Left ventricle myocardium inferior (tissue), 1 donor: ENCODE data around the gene CD300A. TPM values are rescaled to one million over a fixed set of nuclear protein-coding genes. Genes with fewer than 3 reads are reported as not detected.
A peak's percentile ranks its signal among the peaks of the same experiment; 100 is the strongest.

Experiments used
- DNase-seq: peaks from one replicate; pipeline ENCODE4 v3.0.0-alpha.2; 2020
- H3K27ac ChIP-seq: fragments of 200-600 bp; replicated peaks from 2 replicates; pipeline ENCODE4 v1.8.0; 2021
- H3K27me3 ChIP-seq: fragments of 200-600 bp; 2 replicates; pipeline ENCODE4 v1.8.0; 2021; ENCODE audit warnings: low read depth
- H3K36me3 ChIP-seq: fragments of 200-600 bp; 2 replicates; pipeline ENCODE4 v1.8.0; 2021
- H3K4me1 ChIP-seq: fragments of 200-600 bp; 2 replicates; pipeline ENCODE4 v1.8.0; 2021
- H3K4me3 ChIP-seq: fragments of 200-600 bp; 2 replicates; pipeline ENCODE4 v1.8.0; 2021; ENCODE audit warnings: mild to moderate bottlenecking, moderate library complexity
- H3K9me3 ChIP-seq: fragments of 200-600 bp; replicated peaks from 2 replicates; pipeline ENCODE4 v1.8.0; 2021
- CTCF ChIP-seq: fragments of 200-600 bp; IDR thresholded peaks from 2 replicates; pipeline ENCODE4 v1.8.0; 2021; ENCODE audit warnings: antibody characterized with exemption, mild to moderate bottlenecking, borderline replicate concordance
- intact Hi-C: fragments of 100-400 bp; cut with micrococcal nuclease; formaldehyde crosslinking; loops from one replicate; pipeline ENCODE4 v1.11.0; 2022
- total RNA-seq: library from RNA; stranded (reverse); fragmentation: NEBNext Ultra II Directional; extraction: Animal tissue kit (Norgen Biotek cat#: 25700); gene quantifications from one replicate; pipeline ENCODE4 v1.2.1, GENCODE V29; 2021
- donor health status: DM: no; HTN: yes; CAD: no; lungs with severe emphysema.

Gene CD300A
- total RNA-seq, 1 donor from 2014 or later, result 1.2 TPM

- H3K27me3 ChIP-seq, result peaks cover 58% of the 10 kb centered on the region
- no peak for DNase-seq
- intact Hi-C loops, result no loop called here
These were observed 1.6 kb upstream of the CD300A start for GRCh38 chr17:74464730-74465377.

GRCh38 chr17:74465378-74466110 lies 890 bp upstream of the CD300A start:
- Histone ChIP-seq H3K4me3 (no peak overlapping the region), H3K9me3 (no peaks in the 10 kb centered on the region), H3K36me3 (no peaks in the 10 kb centered on the region), H3K4me1 (peaks cover 9% of the 10 kb centered on the region), H3K27me3 (peaks cover 58% of the 10 kb centered on the region), H3K27ac (no peak overlapping the region)
- DNase-seq, result no peak
- TF ChIP-seq CTCF, result no peak
- intact Hi-C loops, result no loop called here

More at GRCh38 chr17:74464730-74465377, 1.6 kb upstream of the CD300A start:
- H3K36me3 ChIP-seq, result no peaks in the 10 kb centered on the region
- H3K9me3 ChIP-seq, result no peaks in the 10 kb centered on the region
- H3K4me1 ChIP-seq, result peaks cover 9% of the 10 kb centered on the region
- no peak overlapping the region for H3K4me3 ChIP-seq
- no peak for TF ChIP-seq CTCF
- no peak overlapping the region for H3K27ac ChIP-seq

- Histone ChIP-seq H3K27ac (peak overlapping the region; percentile 27), H3K4me1 (peaks cover 9% of the 10 kb centered on the region), H3K27me3 (peaks cover 68% of the 10 kb centered on the region), H3K36me3 (no peaks in the 10 kb centered on the region), H3K9me3 (no peaks in the 10 kb centered on the region), H3K4me3 (peak overlapping the region; percentile 53)
- no peak for DNase-seq
- no peak for TF ChIP-seq CTCF
- intact Hi-C loops, result no loop called here
These were observed 372 bp downstream of the CD300A start for GRCh38 chr17:74466828-74467184.

- DNase-seq, result no peak
- peak overlapping the region; percentile 53 for H3K4me3 ChIP-seq
- peaks cover 9% of the 10 kb centered on the region for H3K4me1 ChIP-seq
- TF ChIP-seq CTCF, result no peak
- intact Hi-C loops, result no loop called here
- peaks cover 68% of the 10 kb centered on the region for H3K27me3 ChIP-seq
- no peaks in the 10 kb centered on the region for H3K36me3 ChIP-seq
- H3K27ac ChIP-seq, result peak overlapping the region; percentile 30
- H3K9me3 ChIP-seq, result no peaks in the 10 kb centered on the region
These were observed 952 bp downstream of the CD300A start for GRCh38 chr17:74467221-74467951.

- Histone ChIP-seq H3K36me3 (no peaks in the 10 kb centered on the region), H3K27ac (no peak overlapping the region), H3K9me3 (peaks cover 11% of the 10 kb centered on the region), H3K27me3 (peaks cover 96% of the 10 kb centered on the region), H3K4me3 (no peak overlapping the region), H3K4me1 (peaks cover 5% of the 10 kb centered on the region)
- intact Hi-C loops, result no loop called here
- TF ChIP-seq CTCF, result no peak
- no peak for DNase-seq
These were observed 4.9 kb downstream of the CD300A start for GRCh38 chr17:74471341-74471740.
